HepG2 (cell line): ENCODE data around the gene HNRNPA2B1. TPM values are rescaled to one million over a fixed set of nuclear protein-coding genes. Genes with fewer than 3 reads are reported as not detected.
A peak's percentile ranks its signal among the peaks of the same experiment; 100 is the strongest.

Source experiments
- ATF1 ChIP-seq: IDR thresholded peaks from 2 replicates; pipeline ENCODE4 v1.6.1; 2016; ENCODE audit warnings: mild to moderate bottlenecking, control low read depth
- BRD4 ChIP-seq: sonication (generic); formaldehyde crosslinking; IDR thresholded peaks from 2 replicates; pipeline ENCODE4 v1.4.0; 2020; ENCODE audit warnings: missing genetic modification reagents
- BRF2 ChIP-seq: sonication (generic); formaldehyde crosslinking; IDR thresholded peaks from 2 replicates; pipeline ENCODE4 v1.8.1; 2022; ENCODE audit warnings: mild to moderate bottlenecking, missing genetic modification reagents
- CHD2 ChIP-seq: IDR thresholded peaks from 2 replicates; pipeline ENCODE4 v1.6.1; 2011; ENCODE audit warnings: low read depth, low read length, improper control_type of control experiment
- FOXK1 ChIP-seq: sonication (generic); formaldehyde crosslinking; IDR thresholded peaks from 2 replicates; pipeline ENCODE4 v1.4.0; 2020; ENCODE audit warnings: low read depth, missing genetic modification reagents, borderline replicate concordance
- GLMP ChIP-seq: sonication (generic); formaldehyde crosslinking; IDR thresholded peaks from 2 replicates; pipeline ENCODE4 v1.9.0; 2021; ENCODE audit warnings: missing genetic modification reagents, mild to moderate bottlenecking, borderline replicate concordance
- KDM4B ChIP-seq: sonication (generic); formaldehyde crosslinking; IDR thresholded peaks from 2 replicates; pipeline ENCODE4 v1.4.0; 2020; ENCODE audit warnings: missing genetic modification reagents
- KDM5B ChIP-seq: sonication (generic); formaldehyde crosslinking; IDR thresholded peaks from 2 replicates; pipeline ENCODE4 v1.4.0; 2020; ENCODE audit warnings: missing genetic modification reagents, mild to moderate bottlenecking, borderline replicate concordance
- MEIS1 ChIP-seq: sonication (generic); formaldehyde crosslinking; IDR thresholded peaks from 2 replicates; pipeline ENCODE4 v1.9.0; 2021; ENCODE audit warnings: mild to moderate bottlenecking, missing genetic modification reagents, moderate library complexity, borderline replicate concordance
- NONO ChIP-seq, 2 experiments: fragments of 450-650 bp in 1 of 2; sonication (generic) in 1 of 2; formaldehyde crosslinking in 1 of 2; IDR thresholded peaks in 1 of 2; conservative IDR thresholded peaks in 1 of 2; 2 replicates each; pipeline versions ENCODE4 v1.6.1 to v1.8.0; 2017 to 2022; ENCODE audit warnings: mild to moderate bottlenecking in 1 of 2, missing genetic modification reagents in 1 of 2, moderate library complexity in 1 of 2
- TP53 ChIP-seq: sonication (generic); formaldehyde crosslinking; conservative IDR thresholded peaks from 2 replicates; pipeline ENCODE4 v1.4.0; 2020; ENCODE audit warnings: missing genetic modification reagents
- ZNF318 ChIP-seq: sonication (generic); formaldehyde crosslinking; IDR thresholded peaks from 2 replicates; pipeline ENCODE4 v1.4.0; 2020; ENCODE audit warnings: mild to moderate bottlenecking, missing genetic modification reagents
- ZNF598 ChIP-seq: sonication (generic); formaldehyde crosslinking; IDR thresholded peaks from 2 replicates; pipeline ENCODE4 v1.5.1; 2020; ENCODE audit warnings: mild to moderate bottlenecking, missing genetic modification reagents, borderline replicate concordance
- ZNF878 ChIP-seq: sonication (generic); formaldehyde crosslinking; IDR thresholded peaks from 2 replicates; pipeline ENCODE4 v1.8.1; 2023; ENCODE audit warnings: mild to moderate bottlenecking, missing genetic modification reagents, moderate library complexity
- polyA plus RNA-seq, 8 experiments: library from polyadenylated mRNA; depleted of rRNA in 3 of 8; stranded (reverse) in 7 of 8; unstranded in 1 of 8; fragments of >200 nt; fragmentation: Illumina TruSeq in 4 of 8; extraction: Trizol in 4 of 8; gene quantifications; 2 replicates each; pipeline versions ENCODE4 v1.2.1 to v1.2.3, GENCODE V29; 2011 to 2016; ENCODE audit warnings: low read depth in 4 of 8, missing spikeins in 1 of 8, mixed read lengths in 1 of 8; ENCODE audit not compliant: insufficient read depth in 1 of 8
- total RNA-seq, 5 experiments: library from RNA; depleted of rRNA; stranded (reverse); fragments of >200 nt; fragmentation: Illumina TruSeq; extraction: Trizol; gene quantifications; 2 replicates each; pipeline ENCODE4 v1.2.3, GENCODE V29; 2016; ENCODE audit warnings: low read depth in 1 of 5
- TF ChIP-seq, protein P1 (sequence below): sonication (generic); formaldehyde crosslinking; IDR thresholded peaks from 2 replicates; pipeline ENCODE4 v1.4.0; 2020; ENCODE audit warnings: missing genetic modification reagents
- TF ChIP-seq, protein P2 (sequence below): sonication (generic); formaldehyde crosslinking; IDR thresholded peaks from 2 replicates; pipeline ENCODE4 v1.8.0; 2022; ENCODE audit warnings: missing genetic modification reagents, low read depth, mild to moderate bottlenecking, borderline replicate concordance

Gene HNRNPA2B1
- total and polyA plus RNA-seq, 2 of the 13 experiments (the other 11 are each of a cell fraction or from before 2014, with no cell fraction given): 193 to 412 TPM

GRCh38 chr7:26187380-26188205 is 13.0 kb downstream of the HNRNPA2B1 start (continued):
- no peak for TF ChIP-seq MEIS1 (CRISPR knock-in tag)
- TF ChIP-seq ATF1 (CRISPR knock-in tag): no peak
- TF ChIP-seq KDM4B (CRISPR knock-in tag): no peak
- TF ChIP-seq TP53 (CRISPR knock-in tag): no peak
- no peak for TF ChIP-seq KDM5B (CRISPR knock-in tag)
- 0 out of 2 replicates have a peak, but pooled peaks have one; percentile 29 for TF ChIP-seq ZNF878
- no peak for TF ChIP-seq ZNF318
- no peak for TF ChIP-seq FOXK1
- TF ChIP-seq CHD2: peak; percentile 62; the same call in 1 of the 2 replicates
- no peak for TF ChIP-seq GLMP (CRISPR knock-in tag)
- TF ChIP-seq, protein P1, sequence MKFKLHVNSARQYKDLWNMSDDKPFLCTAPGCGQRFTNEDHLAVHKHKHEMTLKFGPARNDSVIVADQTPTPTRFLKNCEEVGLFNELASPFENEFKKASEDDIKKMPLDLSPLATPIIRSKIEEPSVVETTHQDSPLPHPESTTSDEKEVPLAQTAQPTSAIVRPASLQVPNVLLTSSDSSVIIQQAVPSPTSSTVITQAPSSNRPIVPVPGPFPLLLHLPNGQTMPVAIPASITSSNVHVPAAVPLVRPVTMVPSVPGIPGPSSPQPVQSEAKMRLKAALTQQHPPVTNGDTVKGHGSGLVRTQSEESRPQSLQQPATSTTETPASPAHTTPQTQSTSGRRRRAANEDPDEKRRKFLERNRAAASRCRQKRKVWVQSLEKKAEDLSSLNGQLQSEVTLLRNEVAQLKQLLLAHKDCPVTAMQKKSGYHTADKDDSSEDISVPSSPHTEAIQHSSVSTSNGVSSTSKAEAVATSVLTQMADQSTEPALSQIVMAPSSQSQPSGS (CRISPR knock-in tag): no peak
- no peak for TF ChIP-seq NONO (IDR thresholded peaks at IDR 0.05)
- TF ChIP-seq NONO (CRISPR knock-in tag; conservative IDR thresholded peaks at IDR 0.05): 0 out of 2 replicates have a peak, but pooled peaks have one; percentile 39
- TF ChIP-seq BRD4 (CRISPR knock-in tag): no peak
- TF ChIP-seq, protein P2, sequence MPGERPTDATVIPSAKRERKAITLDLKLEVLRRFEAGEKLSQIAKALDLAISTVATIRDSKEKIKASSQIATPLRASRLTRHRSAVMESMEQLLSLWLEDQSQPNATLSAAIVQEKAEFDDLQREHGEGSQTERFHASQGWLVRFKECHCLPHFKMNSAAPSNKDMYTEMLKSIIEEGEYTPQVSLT (CRISPR knock-in tag): no peak
- TF ChIP-seq BRF2 (CRISPR knock-in tag): no peak
- TF ChIP-seq ZNF598: no peak
